HL-60 (cell line): Measurements from ENCODE around the gene COL20A1.

Source experiments
- DNase-seq, 2 experiments: peaks; one replicate each; pipeline ENCODE4 v3.0.0-alpha.2; 2010 to 2020; ENCODE audit warnings: low read depth in 1 of 2, low spot score in 1 of 2
- H3K27ac ChIP-seq: fragments of 250-450 bp; sonication (Bioruptor Pico); replicated peaks from 2 replicates; pipeline ENCODE4 v1.5.1; 2020; ENCODE audit warnings: mild to moderate bottlenecking, moderate library complexity
- H3K27me3 ChIP-seq: fragments of 250-450 bp; sonication (Bioruptor Pico); 2 replicates; pipeline ENCODE4 v1.5.1; 2021; ENCODE audit warnings: mild to moderate bottlenecking, moderate library complexity; ENCODE audit not compliant: insufficient read depth, poor library complexity, severe bottlenecking
- H3K4me3 ChIP-seq: replicated peaks from 2 replicates; pipeline ENCODE4 v1.5.1; 2011; ENCODE audit warnings: mild to moderate bottlenecking, control low read depth, low read length; ENCODE audit not compliant: insufficient read depth
- GABPA ChIP-seq: IDR thresholded peaks from 2 replicates; pipeline ENCODE4 v1.6.1; 2012; ENCODE audit warnings: low read depth
- POLR2AphosphoS5 ChIP-seq: IDR thresholded peaks from 2 replicates; pipeline ENCODE4 v1.6.1; 2012; ENCODE audit warnings: low read depth
- SPI1 ChIP-seq: IDR thresholded peaks from 2 replicates; pipeline ENCODE4 v1.6.1; 2012; ENCODE audit warnings: low read depth, mild to moderate bottlenecking, borderline replicate concordance
- TF ChIP-seq, protein P1 (sequence below): IDR thresholded peaks from 2 replicates; pipeline ENCODE4 v1.6.1; 2012; ENCODE audit warnings: low read depth; ENCODE audit not compliant: insufficient replicate concordance
- TF ChIP-seq, protein P2 (sequence below): IDR thresholded peaks from one replicate; pipeline ENCODE4 v1.5.1; 2011; ENCODE audit warnings: low read length, control low read depth, inconsistent platforms; ENCODE audit not compliant: insufficient read depth

COL20A1 gene

DNA sequence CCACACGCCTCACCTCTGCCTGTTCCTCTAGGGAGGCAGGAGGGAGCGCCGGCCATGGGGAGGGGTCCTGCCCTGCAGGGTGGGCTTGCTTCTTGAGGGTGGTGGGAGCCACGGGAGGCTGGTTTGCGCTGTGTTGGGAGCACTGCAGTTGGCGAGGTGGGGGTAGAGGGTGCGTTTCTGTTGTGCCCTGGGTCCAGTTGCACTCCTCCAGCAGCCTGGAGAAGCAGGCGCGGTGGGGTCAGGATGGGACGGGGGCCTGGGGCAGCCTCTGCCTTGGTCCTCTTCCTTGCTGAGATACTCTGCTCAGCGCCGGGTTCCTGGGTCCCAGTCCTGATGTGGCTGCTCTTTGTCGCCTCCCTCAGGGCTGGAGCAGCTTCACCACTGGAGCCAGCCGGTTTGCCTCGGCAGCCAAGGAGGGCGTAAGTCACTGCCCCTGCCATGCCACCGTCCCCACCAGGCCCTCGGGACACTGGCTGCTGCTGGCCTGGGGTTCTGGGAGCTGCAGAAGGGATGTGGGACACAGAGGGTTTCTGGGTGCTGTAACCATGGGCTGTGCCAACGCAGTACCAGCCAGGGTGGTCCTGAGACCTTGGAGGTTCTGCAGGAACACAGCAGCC, 11.9 kb upstream of the COL20A1 start:
- TF ChIP-seq, protein P1, sequence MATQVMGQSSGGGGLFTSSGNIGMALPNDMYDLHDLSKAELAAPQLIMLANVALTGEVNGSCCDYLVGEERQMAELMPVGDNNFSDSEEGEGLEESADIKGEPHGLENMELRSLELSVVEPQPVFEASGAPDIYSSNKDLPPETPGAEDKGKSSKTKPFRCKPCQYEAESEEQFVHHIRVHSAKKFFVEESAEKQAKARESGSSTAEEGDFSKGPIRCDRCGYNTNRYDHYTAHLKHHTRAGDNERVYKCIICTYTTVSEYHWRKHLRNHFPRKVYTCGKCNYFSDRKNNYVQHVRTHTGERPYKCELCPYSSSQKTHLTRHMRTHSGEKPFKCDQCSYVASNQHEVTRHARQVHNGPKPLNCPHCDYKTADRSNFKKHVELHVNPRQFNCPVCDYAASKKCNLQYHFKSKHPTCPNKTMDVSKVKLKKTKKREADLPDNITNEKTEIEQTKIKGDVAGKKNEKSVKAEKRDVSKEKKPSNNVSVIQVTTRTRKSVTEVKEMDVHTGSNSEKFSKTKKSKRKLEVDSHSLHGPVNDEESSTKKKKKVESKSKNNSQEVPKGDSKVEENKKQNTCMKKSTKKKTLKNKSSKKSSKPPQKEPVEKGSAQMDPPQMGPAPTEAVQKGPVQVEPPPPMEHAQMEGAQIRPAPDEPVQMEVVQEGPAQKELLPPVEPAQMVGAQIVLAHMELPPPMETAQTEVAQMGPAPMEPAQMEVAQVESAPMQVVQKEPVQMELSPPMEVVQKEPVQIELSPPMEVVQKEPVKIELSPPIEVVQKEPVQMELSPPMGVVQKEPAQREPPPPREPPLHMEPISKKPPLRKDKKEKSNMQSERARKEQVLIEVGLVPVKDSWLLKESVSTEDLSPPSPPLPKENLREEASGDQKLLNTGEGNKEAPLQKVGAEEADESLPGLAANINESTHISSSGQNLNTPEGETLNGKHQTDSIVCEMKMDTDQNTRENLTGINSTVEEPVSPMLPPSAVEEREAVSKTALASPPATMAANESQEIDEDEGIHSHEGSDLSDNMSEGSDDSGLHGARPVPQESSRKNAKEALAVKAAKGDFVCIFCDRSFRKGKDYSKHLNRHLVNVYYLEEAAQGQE, result no peak
- TF ChIP-seq POLR2AphosphoS5, result no peak
- TF ChIP-seq, protein P2, sequence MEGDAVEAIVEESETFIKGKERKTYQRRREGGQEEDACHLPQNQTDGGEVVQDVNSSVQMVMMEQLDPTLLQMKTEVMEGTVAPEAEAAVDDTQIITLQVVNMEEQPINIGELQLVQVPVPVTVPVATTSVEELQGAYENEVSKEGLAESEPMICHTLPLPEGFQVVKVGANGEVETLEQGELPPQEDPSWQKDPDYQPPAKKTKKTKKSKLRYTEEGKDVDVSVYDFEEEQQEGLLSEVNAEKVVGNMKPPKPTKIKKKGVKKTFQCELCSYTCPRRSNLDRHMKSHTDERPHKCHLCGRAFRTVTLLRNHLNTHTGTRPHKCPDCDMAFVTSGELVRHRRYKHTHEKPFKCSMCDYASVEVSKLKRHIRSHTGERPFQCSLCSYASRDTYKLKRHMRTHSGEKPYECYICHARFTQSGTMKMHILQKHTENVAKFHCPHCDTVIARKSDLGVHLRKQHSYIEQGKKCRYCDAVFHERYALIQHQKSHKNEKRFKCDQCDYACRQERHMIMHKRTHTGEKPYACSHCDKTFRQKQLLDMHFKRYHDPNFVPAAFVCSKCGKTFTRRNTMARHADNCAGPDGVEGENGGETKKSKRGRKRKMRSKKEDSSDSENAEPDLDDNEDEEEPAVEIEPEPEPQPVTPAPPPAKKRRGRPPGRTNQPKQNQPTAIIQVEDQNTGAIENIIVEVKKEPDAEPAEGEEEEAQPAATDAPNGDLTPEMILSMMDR, result peak; percentile 22
- no peak for TF ChIP-seq GABPA
- no peak for TF ChIP-seq SPI1
- DNase-seq, result no peak
- H3K27me3 ChIP-seq, result no peaks in the 10 kb centered on the region
- no peak overlapping the region for H3K4me3 ChIP-seq
- H3K27ac ChIP-seq, result no peak overlapping the region

DNA sequence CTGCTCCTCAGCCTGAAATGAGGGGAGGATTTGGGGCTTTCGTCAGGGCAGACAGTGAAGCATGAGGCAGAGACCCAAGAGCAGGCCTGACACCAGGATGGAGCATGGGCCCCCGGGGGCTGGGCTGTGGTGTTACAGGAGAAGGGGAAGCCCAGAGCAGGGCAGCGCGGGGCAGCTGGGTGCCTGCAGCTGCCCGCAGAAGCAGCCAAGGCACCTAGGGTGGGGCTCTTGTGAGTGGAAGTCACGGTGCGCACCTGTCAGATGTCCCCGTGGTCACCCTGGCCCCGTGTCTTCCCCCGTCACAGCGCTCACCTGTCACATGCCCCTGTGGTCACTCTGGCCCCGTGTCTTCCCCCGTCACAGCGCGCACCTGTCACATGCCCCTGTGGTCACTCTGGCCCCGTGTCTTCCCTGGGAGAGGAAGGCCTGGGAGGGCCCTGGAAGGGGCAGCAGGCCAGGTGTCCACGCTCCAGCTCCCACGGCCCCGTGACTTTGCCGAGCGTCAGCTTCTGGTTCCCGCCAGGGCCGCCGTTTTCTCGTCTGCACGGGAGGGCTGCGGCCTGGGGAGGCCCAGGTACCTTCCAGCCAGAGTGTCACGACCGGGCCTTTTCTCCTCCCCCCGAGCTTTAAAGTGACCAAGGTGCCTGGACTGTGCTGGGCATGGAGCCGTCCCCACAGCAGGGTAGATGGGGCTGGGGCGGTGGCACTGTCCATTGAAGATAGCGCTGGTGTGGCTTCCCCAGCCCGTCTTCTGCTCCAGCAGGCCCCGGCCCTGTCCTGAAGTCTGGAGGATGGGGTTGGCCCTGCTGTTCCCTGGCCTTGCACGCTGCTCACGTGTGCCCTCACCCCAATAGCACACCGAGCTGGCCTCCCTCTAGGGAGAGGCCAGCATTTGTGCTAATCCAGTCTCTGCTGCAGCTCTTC, 11.0 kb upstream of the COL20A1 start:
- no peaks in the 10 kb centered on the region for H3K27me3 ChIP-seq
- DNase-seq, result no peak
- TF ChIP-seq POLR2AphosphoS5 (no peak), GABPA (no peak), SPI1 (no peak)
- TF ChIP-seq, protein P2, result no peak
- TF ChIP-seq, protein P1, result no peak
- no peak overlapping the region for H3K27ac ChIP-seq
- no peak overlapping the region for H3K4me3 ChIP-seq

DNA sequence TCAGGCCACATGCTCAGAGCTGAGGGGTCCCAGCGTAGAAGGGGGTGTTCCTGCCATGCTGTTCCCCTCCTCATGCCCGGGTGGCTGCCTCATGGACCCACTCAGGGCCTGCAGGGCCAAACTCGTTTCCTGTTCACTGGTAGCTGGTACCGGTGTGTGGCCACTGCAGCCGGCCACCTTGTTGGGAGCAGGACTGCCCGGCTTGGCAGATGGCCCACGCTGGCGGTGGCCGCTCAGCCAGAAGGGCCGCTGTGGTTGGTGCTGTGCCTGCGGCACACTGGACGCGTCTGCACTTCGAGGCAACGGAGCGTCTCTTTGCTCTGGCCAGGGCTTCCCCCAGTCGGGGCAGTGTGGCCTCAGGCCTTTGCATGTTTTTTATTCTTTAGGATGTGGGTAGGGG, 10.0 kb upstream of the COL20A1 start:
- Histone ChIP-seq H3K27ac (no peak overlapping the region), H3K27me3 (no peaks in the 10 kb centered on the region), H3K4me3 (no peak overlapping the region)
- no peak for TF ChIP-seq GABPA
- TF ChIP-seq, protein P2, result no peak
- DNase-seq, result no peak
